ENCODE results near the gene BZW2. TPM values are rescaled to one million over a fixed set of nuclear protein-coding genes. Genes with fewer than 3 reads are reported as not detected.

The BZW2 gene
- total RNA-seq, 1 donor from 2014 or later, result 91.4 TPM

DNA sequence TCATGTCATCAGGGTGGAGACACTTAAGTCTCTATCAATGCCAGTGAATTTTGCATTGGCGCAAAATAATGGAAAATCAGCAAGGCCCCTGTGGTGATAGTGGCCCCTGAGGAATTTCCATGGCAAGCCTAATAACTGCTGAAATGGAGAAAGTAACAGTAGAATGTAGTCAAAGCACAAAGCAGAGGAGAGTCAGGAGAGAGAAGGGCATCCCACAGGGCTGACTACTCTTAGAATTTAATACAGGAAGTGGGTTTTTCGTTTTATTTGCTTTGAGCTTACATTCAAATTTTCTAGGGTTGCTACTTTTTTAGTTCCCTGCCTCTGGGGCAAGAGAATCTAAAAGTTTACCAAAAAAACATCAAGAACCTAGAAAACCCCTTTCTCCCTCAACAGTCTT is 39.0 kb downstream of the BZW2 start:
- FAIRE-seq (no peak), DNase-seq (ENCODE audit: low read depth) (no peak)
- H3K4me3 ChIP-seq (ENCODE audit: low read depth, low read length), result no peak overlapping the region
- TF ChIP-seq, protein P1, sequence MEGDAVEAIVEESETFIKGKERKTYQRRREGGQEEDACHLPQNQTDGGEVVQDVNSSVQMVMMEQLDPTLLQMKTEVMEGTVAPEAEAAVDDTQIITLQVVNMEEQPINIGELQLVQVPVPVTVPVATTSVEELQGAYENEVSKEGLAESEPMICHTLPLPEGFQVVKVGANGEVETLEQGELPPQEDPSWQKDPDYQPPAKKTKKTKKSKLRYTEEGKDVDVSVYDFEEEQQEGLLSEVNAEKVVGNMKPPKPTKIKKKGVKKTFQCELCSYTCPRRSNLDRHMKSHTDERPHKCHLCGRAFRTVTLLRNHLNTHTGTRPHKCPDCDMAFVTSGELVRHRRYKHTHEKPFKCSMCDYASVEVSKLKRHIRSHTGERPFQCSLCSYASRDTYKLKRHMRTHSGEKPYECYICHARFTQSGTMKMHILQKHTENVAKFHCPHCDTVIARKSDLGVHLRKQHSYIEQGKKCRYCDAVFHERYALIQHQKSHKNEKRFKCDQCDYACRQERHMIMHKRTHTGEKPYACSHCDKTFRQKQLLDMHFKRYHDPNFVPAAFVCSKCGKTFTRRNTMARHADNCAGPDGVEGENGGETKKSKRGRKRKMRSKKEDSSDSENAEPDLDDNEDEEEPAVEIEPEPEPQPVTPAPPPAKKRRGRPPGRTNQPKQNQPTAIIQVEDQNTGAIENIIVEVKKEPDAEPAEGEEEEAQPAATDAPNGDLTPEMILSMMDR (IDR thresholded peaks at IDR 0.05; ENCODE audit: insufficient read depth, low read length, severe bottlenecking), result no peak
- peaks cover 7% of the 10 kb centered on the region for H3K36me3 ChIP-seq (ENCODE audit: control insufficient read depth, insufficient read depth, low read length)
- no peaks in the 10 kb centered on the region for H3K27me3 ChIP-seq (ENCODE audit: control insufficient read depth, insufficient read depth, low read length)

DNA sequence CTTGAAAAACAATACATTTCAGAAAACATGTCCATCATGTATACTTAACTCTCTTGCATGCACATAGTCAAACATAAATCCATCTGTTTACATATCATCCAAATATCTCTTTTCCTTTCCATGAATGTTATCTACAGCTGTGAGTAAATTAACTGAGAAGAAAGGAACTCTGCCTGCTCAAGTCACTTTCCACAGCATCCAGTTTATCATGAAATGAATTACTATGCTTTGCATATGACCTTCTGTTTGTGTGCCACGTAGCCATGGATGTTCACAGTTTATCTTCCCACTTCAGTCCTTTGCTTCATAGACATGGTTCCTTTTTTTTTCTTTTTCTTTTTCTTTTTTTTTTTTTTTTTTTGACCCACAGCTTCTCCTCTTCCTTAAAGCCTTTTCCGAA is 39.6 kb downstream of the BZW2 start:
- H3K4me3 ChIP-seq (ENCODE audit: low read depth, low read length), result no peak overlapping the region
- DNase-seq (ENCODE audit: low read depth) (no peak), FAIRE-seq (no peak)
- peaks cover 7% of the 10 kb centered on the region for H3K36me3 ChIP-seq (ENCODE audit: control insufficient read depth, insufficient read depth, low read length)
- no peaks in the 10 kb centered on the region for H3K27me3 ChIP-seq (ENCODE audit: control insufficient read depth, insufficient read depth, low read length)
- TF ChIP-seq, protein P1 (IDR thresholded peaks at IDR 0.05; ENCODE audit: insufficient read depth, low read length, severe bottlenecking), result no peak

DNA sequence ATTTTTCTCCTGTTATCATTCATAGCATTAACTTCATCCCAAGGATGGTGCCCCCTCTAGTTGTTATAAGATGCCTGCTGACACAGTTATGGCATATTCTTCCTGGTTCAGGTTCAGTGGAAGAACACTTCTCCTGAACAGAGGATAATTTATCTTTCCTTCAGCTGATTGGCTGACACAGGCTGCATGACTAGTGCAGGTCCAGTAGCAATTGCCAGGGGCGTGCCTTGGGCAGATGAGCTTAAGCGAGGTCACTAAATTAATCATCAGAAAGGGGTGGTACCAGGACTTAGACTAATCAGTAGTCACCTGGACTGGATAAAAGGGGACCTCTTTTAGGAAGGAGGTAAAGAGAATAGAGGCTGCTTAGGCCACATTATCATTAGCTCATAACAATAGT is 42.3 kb downstream of the BZW2 start:
- Histone ChIP-seq H3K36me3 (ENCODE audit: control insufficient read depth, insufficient read depth, low read length) (peaks cover 9% of the 10 kb centered on the region), H3K4me3 (ENCODE audit: low read depth, low read length) (no peak overlapping the region), H3K27me3 (ENCODE audit: control insufficient read depth, insufficient read depth, low read length) (no peaks in the 10 kb centered on the region)
- TF ChIP-seq, protein P1 (IDR thresholded peaks at IDR 0.05; ENCODE audit: insufficient read depth, low read length, severe bottlenecking), result no peak
- peak; percentile 69 for DNase-seq (ENCODE audit: low read depth)
- FAIRE-seq, result no peak

DNA sequence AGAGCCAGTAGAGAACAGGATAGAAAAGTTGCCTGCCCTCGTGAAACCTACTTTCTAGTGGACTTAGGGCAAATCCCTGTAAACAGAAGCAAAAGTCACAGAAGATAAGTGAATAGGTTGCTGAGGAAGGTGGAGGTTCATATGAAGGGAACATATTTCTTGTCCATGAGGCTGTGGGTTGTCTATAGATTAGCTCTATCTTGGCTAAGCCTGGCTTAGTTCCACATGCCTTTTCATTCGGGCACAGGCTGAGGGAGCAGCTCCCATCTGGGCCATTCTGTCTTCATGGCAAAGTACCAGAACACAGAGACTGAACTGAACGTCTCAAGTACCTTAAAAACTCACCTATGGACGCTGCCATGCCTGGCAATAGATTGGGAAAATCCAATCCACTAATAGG is 45.3 kb downstream of the BZW2 start:
- TF ChIP-seq, protein P1 (IDR thresholded peaks at IDR 0.05; ENCODE audit: insufficient read depth, low read length, severe bottlenecking), result no peak
- FAIRE-seq, result no peak
- no peak for DNase-seq (ENCODE audit: low read depth)
- Histone ChIP-seq H3K4me3 (ENCODE audit: low read depth, low read length) (no peak overlapping the region), H3K27me3 (ENCODE audit: control insufficient read depth, insufficient read depth, low read length) (no peaks in the 10 kb centered on the region), H3K36me3 (ENCODE audit: control insufficient read depth, insufficient read depth, low read length) (peaks cover 8% of the 10 kb centered on the region)

DNA sequence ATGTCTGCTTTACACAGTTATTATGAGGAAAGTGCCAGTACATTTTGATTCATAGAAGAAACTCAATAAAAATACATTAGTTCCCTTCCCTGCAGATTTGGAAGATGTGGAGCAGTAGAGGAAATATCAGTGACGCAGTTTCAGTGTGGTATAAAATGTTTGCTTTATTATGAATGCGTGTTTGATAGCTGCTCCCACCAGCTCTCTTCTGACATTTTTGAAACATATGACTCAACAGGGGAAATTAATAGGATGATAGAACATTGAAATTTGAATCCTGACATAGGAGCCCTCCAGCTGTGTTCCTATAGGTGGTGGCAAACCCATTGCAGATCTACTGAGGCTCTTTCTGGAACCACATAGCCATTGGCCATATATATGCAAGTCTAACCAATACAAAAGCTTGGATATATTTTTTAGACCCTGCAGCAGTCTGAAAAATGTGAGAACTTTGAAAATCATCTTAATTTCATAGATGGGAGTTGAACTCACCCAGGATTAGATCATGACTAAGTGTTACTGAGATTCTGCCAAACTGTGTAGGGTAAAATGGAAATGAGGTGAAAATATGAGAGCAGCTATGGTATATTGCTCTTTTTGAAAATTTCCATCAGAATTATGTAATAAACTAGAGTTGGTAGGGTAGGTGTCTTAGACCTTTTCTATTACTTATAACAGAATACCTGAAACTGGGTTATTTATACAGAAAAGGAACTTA is 47.8 kb downstream of the BZW2 start:
- TF ChIP-seq, protein P1 (IDR thresholded peaks at IDR 0.05; ENCODE audit: insufficient read depth, low read length, severe bottlenecking), result no peak
- DNase-seq (ENCODE audit: low read depth) (no peak), FAIRE-seq (no peak)
- H3K36me3 ChIP-seq (ENCODE audit: control insufficient read depth, insufficient read depth, low read length), result peaks cover 22% of the 10 kb centered on the region
- no peaks in the 10 kb centered on the region for H3K27me3 ChIP-seq (ENCODE audit: control insufficient read depth, insufficient read depth, low read length)
- no peak overlapping the region for H3K4me3 ChIP-seq (ENCODE audit: low read depth, low read length)

DNA sequence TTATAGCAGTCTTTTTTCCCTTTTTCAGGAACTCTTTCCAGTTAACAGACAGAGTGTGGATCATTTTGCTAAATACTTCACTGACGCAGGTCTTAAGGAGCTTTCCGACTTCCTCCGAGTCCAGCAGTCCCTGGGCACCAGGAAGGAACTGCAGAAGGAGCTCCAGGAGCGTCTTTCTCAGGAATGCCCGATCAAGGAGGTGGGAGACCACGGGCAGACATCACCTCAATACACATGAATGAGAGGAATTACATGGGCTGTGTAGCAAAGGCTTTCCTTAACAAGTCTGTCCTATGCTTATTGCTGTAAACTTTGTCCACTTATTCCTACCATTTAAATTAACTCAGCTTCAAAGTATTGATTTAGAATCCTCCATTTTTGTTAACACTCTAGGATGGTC is 48.8 kb downstream of the BZW2 start:
- DNase-seq (ENCODE audit: low read depth) (no peak), FAIRE-seq (no peak)
- H3K27me3 ChIP-seq (ENCODE audit: control insufficient read depth, insufficient read depth, low read length), result no peaks in the 10 kb centered on the region
- H3K4me3 ChIP-seq (ENCODE audit: low read depth, low read length), result no peak overlapping the region
- peaks cover 19% of the 10 kb centered on the region for H3K36me3 ChIP-seq (ENCODE audit: control insufficient read depth, insufficient read depth, low read length)
- TF ChIP-seq, protein P1 (IDR thresholded peaks at IDR 0.05; ENCODE audit: insufficient read depth, low read length, severe bottlenecking), result no peak

Data from bronchial epithelial cell (primary cell).